Esophagus squamous epithelium (tissue), 5 donors: ENCODE data around the gene ERLEC1. TPM values are rescaled to one million over a fixed set of nuclear protein-coding genes. Genes with fewer than 3 reads are reported as not detected.
"Not testable (repeated sequence)": the region's sequence is repeated elsewhere in the genome, so short reads cannot be mapped to it uniquely, and the experiment has no call there.

Experiments used
- DNase-seq: peaks from one replicate; lab custom pipeline; 2025; lab: John Stamatoyannopoulos, UW
- H3K27ac ChIP-seq, 4 donors: fragments of 200-600 bp; sonication (generic); one replicate each; pipeline ENCODE4 v1.5.1; 2016 to 2019; ENCODE audit warnings: mild to moderate bottlenecking in 1 of 4
- H3K27me3 ChIP-seq, 4 donors: fragments of 200-600 bp; sonication (generic); 1 replicate in 3 of 4; 2 replicates in 1 of 4; pipeline versions ENCODE4 v1.5.1 to v1.6.0; 2017 to 2021; ENCODE audit warnings: antibody characterized with exemption in 1 of 4
- H3K36me3 ChIP-seq, 3 donors: fragments of 200-600 bp; sonication (generic); one replicate each; pipeline ENCODE4 v1.5.1; 2016 to 2019
- H3K4me1 ChIP-seq, 3 donors: fragments of 200-600 bp; sonication (generic); one replicate each; pipeline ENCODE4 v1.5.1; 2017 to 2019
- H3K4me3 ChIP-seq, 4 donors: fragments of 200-600 bp; sonication (generic); 1 replicate in 3 of 4; 2 replicates in 1 of 4; pipeline ENCODE4 v1.5.1; 2016 to 2019; ENCODE audit warnings: mild to moderate bottlenecking in 2 of 4, moderate library complexity in 1 of 4
- H3K9me3 ChIP-seq, 3 donors: fragments of 200-600 bp; sonication (generic); one replicate each; pipeline ENCODE4 v1.5.1; 2016 to 2019
- CTCF ChIP-seq, 6 experiments: fragments of 450-650 bp in 4 of 6; fragments of 200-600 bp in 2 of 6; sonication (generic) in 2 of 6; IDR thresholded peaks; one replicate each; pipeline ENCODE4 v1.5.1; 2016 to 2019; ENCODE audit warnings: antibody characterized with exemption in 6 of 6, mild to moderate bottlenecking in 4 of 6, moderate library complexity in 4 of 6
- POLR2A ChIP-seq, 4 donors: fragments of 450-650 bp; IDR thresholded peaks; one replicate each; pipeline ENCODE4 v1.6.1; 2017; ENCODE audit warnings: antibody characterized with exemption in 4 of 4, mild to moderate bottlenecking in 4 of 4, moderate library complexity in 3 of 4
- WGBS, 2 donors: methylation state at CpG; one replicate each; pipeline ENCODE4 v1.1.5; 2018; 5-methylcytosine and 5-hydroxymethylcytosine counted together
- intact Hi-C: fragments of 100-400 bp; cut with DNase I; formaldehyde crosslinking; loops from one replicate; pipeline ENCODE4 v1.15.0; 2022
- total RNA-seq, 4 donors: library from RNA; depleted of rRNA; stranded (reverse); fragments of >200 nt; gene quantifications; one replicate each; pipeline ENCODE4 v1.1.0, GENCODE V29; 2016
- donor health status: DM: yes; HTN: yes; CAD: no.

ERLEC1 gene
- total RNA-seq, 4 donors from 2014 or later: 15.1 to 27.5 (median 21.3) TPM

GRCh38 chr2:53827398-53828175 is 40.7 kb downstream of the ERLEC1 start:
- no peak overlapping the region for H3K4me3 ChIP-seq
- H3K4me1 ChIP-seq: peaks cover 0 to 28% (median 11%) of the 10 kb centered on the region in 3 donors
- no peaks in the 10 kb centered on the region for H3K9me3 ChIP-seq
- 81 to 87% methylated on average over 3 of the region's 3 CpGs for WGBS, 2 donors
- H3K36me3 ChIP-seq: peaks cover 0 to 8% (median 0%) of the 10 kb centered on the region in 3 donors
- TF ChIP-seq CTCF (IDR thresholded peaks at IDR 0.05): no peak
- TF ChIP-seq POLR2A (IDR thresholded peaks at IDR 0.05): no peak
- peak overlapping the region in 3 of 4 donors; percentile 55 to 72 (median 68) for H3K27ac ChIP-seq
- no peaks in the 10 kb centered on the region for H3K27me3 ChIP-seq
- intact Hi-C loops: no loop called here
- DNase-seq: no peak

- Histone ChIP-seq H3K27ac (peak overlapping the region in 1 of 4 donors; percentile 72), H3K9me3 (no peaks in the 10 kb centered on the region), H3K36me3 (peaks cover 0 to 8% (median 0%) of the 10 kb centered on the region in 3 donors), H3K27me3 (no peaks in the 10 kb centered on the region), H3K4me3 (no peak overlapping the region), H3K4me1 (peaks cover 0 to 28% (median 11%) of the 10 kb centered on the region in 3 donors)
- DNase-seq: no peak
- TF ChIP-seq CTCF (IDR thresholded peaks at IDR 0.05): no peak
- no peak for TF ChIP-seq POLR2A (IDR thresholded peaks at IDR 0.05)
- 86 to 100% methylated on average over 4 of the region's 4 CpGs for WGBS, 2 donors
- intact Hi-C loops: no loop called here
Observed at GRCh38 chr2:53828331-53828730, 41.5 kb downstream of the ERLEC1 start.

- WGBS, 2 donors: 82 to 85% methylated on average over 11 of the region's 11 CpGs
- DNase-seq: no peak
Observed at GRCh38 chr2:53829273-53829979, 42.6 kb downstream of the ERLEC1 start.

GRCh38 chr2:53829980-53830290 is 43.1 kb downstream of the ERLEC1 start:
- H3K27ac ChIP-seq, H3K27me3 ChIP-seq, H3K4me3 ChIP-seq, H3K36me3 ChIP-seq, intact Hi-C loops, DNase-seq, H3K9me3 ChIP-seq: not testable (repeated sequence)
- peaks cover 0 to 28% (median 11%) of the 10 kb centered on the region in 3 donors for H3K4me1 ChIP-seq
- WGBS, 2 donors: 81 to 97% methylated on average over 4 of the region's 4 CpGs

More at GRCh38 chr2:53829273-53829979, 42.6 kb downstream of the ERLEC1 start:
- no peaks in the 10 kb centered on the region for H3K27me3 ChIP-seq
- H3K9me3 ChIP-seq: no peaks in the 10 kb centered on the region
- H3K4me1 ChIP-seq: peaks cover 0 to 28% (median 11%) of the 10 kb centered on the region in 3 donors
- peaks cover 0 to 8% (median 0%) of the 10 kb centered on the region in 3 donors for H3K36me3 ChIP-seq
- H3K27ac ChIP-seq: no peak overlapping the region
- H3K4me3 ChIP-seq: no peak overlapping the region
- intact Hi-C loops: no loop called here
- TF ChIP-seq POLR2A (IDR thresholded peaks at IDR 0.05): no peak
- no peak for TF ChIP-seq CTCF (IDR thresholded peaks at IDR 0.05)

- no peak overlapping the region for H3K4me3 ChIP-seq
- 17 to 82% methylated on average over 1 of the region's 1 CpG for WGBS, 2 donors
- H3K27ac ChIP-seq: no peak overlapping the region
- no peaks in the 10 kb centered on the region for H3K4me1 ChIP-seq
- DNase-seq: no peak
- H3K9me3 ChIP-seq: no peaks in the 10 kb centered on the region
- no peaks in the 10 kb centered on the region for H3K36me3 ChIP-seq
- TF ChIP-seq POLR2A (IDR thresholded peaks at IDR 0.05): no peak
- no peak for TF ChIP-seq CTCF (IDR thresholded peaks at IDR 0.05)
- intact Hi-C loops: no loop called here
- H3K27me3 ChIP-seq: no peaks in the 10 kb centered on the region
Observed at GRCh38 chr2:53840580-53840979, 53.7 kb downstream of the ERLEC1 start.

- 91 to 97% methylated on average over 6 to 7 of the region's 7 CpGs for WGBS, 2 donors
- H3K4me3 ChIP-seq, intact Hi-C loops, H3K4me1 ChIP-seq, H3K27me3 ChIP-seq, H3K27ac ChIP-seq, H3K36me3 ChIP-seq, DNase-seq, H3K9me3 ChIP-seq: not testable (repeated sequence)
Observed at GRCh38 chr2:53841651-53842050, 54.8 kb downstream of the ERLEC1 start.
